Osteoblast (primary cell): ENCODE data around the gene ARHGAP10. TPM values are rescaled to one million over a fixed set of nuclear protein-coding genes. Genes with fewer than 3 reads are reported as not detected.
A peak's percentile ranks its signal among the peaks of the same experiment; 100 is the strongest.

ENCODE experiments used
- DNase-seq: peaks from one replicate; pipeline ENCODE4 v3.0.0; 2011; ENCODE audit warnings: low spot score, mixed read lengths; ENCODE audit not compliant: insufficient read length; ENCODE audit errors: missing footprints
- H2AFZ ChIP-seq: 2 replicates; pipeline ENCODE4 v1.6.0; 2011; ENCODE audit warnings: mild to moderate bottlenecking, low read length
- H3K27ac ChIP-seq: 2 replicates; pipeline ENCODE4 v1.5.1; 2011; ENCODE audit warnings: mild to moderate bottlenecking, low read depth, low read length, moderate library complexity
- H3K27me3 ChIP-seq: 2 replicates; pipeline ENCODE4 v1.6.0; 2012; ENCODE audit warnings: mild to moderate bottlenecking, control low read depth, inconsistent platforms, low read length, moderate library complexity; ENCODE audit not compliant: insufficient read depth
- H3K36me3 ChIP-seq: 2 replicates; pipeline ENCODE4 v1.5.1; 2011; ENCODE audit warnings: mild to moderate bottlenecking, low read length, control low read depth, moderate library complexity; ENCODE audit not compliant: insufficient read depth
- H3K4me1 ChIP-seq: 2 replicates; pipeline ENCODE4 v1.5.1; 2011; ENCODE audit warnings: mild to moderate bottlenecking, low read length, control low read depth, moderate library complexity; ENCODE audit not compliant: insufficient read depth
- H3K4me2 ChIP-seq: 2 replicates; pipeline ENCODE4 v1.6.0; 2011; ENCODE audit warnings: mild to moderate bottlenecking, low read length; ENCODE audit not compliant: insufficient read depth
- H3K4me3 ChIP-seq: fragments of 200-600 bp; sonication (generic); 3 replicates; pipeline ENCODE4 v1.5.1; 2012; ENCODE audit warnings: mild to moderate bottlenecking, low read length, inconsistent platforms; ENCODE audit not compliant: insufficient read depth
- H3K79me2 ChIP-seq: 2 replicates; pipeline ENCODE4 v1.6.0; 2012; ENCODE audit warnings: mild to moderate bottlenecking, low read length, control low read depth, inconsistent platforms; ENCODE audit not compliant: insufficient read depth
- H3K9me3 ChIP-seq: 2 replicates; pipeline ENCODE4 v1.5.1; 2011; ENCODE audit warnings: low read depth, low read length, control low read depth
- H4K20me1 ChIP-seq: 2 replicates; pipeline ENCODE4 v1.6.0; 2012; ENCODE audit warnings: mild to moderate bottlenecking, low read length, control low read depth; ENCODE audit not compliant: insufficient read depth
- total RNA-seq: library from RNA; depleted of rRNA; stranded (reverse); fragments of >200 nt; gene quantifications from 2 replicates; pipeline ENCODE4 v1.2.3, GENCODE V29; 2012
- TF ChIP-seq, protein P1 (sequence below): IDR thresholded peaks from 2 replicates; pipeline ENCODE4 v1.5.1; 2011; ENCODE audit warnings: mild to moderate bottlenecking, low read depth, low read length, moderate library complexity; ENCODE audit errors: extremely low read depth

Gene ARHGAP10
- total RNA-seq, 1 donor: 31.5 TPM

DNA sequence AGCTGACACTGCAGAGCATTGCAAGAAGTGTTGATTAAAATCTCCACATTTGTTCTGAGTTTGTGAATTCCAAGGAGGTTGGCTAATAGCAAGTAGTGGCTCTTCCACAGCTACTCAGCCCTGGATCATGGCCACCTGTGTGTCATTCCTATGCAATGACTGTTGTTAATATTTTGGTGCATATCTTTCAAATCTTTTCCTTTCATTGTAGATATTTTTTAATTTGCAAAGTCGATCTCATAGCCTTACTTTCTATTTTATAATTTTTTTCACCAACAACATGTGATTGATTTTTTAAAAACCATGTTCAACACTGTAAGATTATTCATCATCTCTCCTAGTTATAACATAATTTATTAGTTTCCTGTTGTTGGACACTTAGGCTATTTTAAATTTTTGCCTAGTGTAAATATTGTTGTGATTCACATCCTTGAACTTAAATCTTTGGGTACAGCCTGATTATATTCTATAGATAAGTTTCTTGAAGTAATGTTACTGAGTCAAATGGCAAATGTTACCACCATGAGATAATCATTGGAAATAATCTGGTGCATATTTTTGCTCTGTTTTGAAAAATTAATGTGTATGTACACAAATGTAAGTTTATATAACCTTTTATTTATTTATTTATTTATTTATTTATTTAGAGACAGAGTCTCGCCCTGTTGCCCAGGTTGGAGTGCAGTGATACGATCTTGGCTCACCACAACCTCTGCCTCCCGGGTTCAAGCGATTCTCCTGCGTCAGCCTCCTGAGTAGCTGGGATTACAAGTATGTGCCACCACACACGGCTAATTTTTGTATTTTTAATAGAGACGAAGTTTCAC is 17.1 kb upstream of the ARHGAP10 start:
- Histone ChIP-seq H3K4me2 (peak overlapping the region; percentile 65), H3K79me2 (no peaks in the 10 kb centered on the region), H2AFZ (no peak overlapping the region), H3K36me3 (no peaks in the 10 kb centered on the region), H3K4me1 (peaks cover 7% of the 10 kb centered on the region), H4K20me1 (no peaks in the 10 kb centered on the region), H3K9me3 (no peaks in the 10 kb centered on the region), H3K4me3 (peak overlapping the region; percentile 19), H3K27me3 (no peaks in the 10 kb centered on the region), H3K27ac (no peak overlapping the region)
- TF ChIP-seq, protein P1, sequence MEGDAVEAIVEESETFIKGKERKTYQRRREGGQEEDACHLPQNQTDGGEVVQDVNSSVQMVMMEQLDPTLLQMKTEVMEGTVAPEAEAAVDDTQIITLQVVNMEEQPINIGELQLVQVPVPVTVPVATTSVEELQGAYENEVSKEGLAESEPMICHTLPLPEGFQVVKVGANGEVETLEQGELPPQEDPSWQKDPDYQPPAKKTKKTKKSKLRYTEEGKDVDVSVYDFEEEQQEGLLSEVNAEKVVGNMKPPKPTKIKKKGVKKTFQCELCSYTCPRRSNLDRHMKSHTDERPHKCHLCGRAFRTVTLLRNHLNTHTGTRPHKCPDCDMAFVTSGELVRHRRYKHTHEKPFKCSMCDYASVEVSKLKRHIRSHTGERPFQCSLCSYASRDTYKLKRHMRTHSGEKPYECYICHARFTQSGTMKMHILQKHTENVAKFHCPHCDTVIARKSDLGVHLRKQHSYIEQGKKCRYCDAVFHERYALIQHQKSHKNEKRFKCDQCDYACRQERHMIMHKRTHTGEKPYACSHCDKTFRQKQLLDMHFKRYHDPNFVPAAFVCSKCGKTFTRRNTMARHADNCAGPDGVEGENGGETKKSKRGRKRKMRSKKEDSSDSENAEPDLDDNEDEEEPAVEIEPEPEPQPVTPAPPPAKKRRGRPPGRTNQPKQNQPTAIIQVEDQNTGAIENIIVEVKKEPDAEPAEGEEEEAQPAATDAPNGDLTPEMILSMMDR: no peak
- peak; percentile 77 for DNase-seq

DNA sequence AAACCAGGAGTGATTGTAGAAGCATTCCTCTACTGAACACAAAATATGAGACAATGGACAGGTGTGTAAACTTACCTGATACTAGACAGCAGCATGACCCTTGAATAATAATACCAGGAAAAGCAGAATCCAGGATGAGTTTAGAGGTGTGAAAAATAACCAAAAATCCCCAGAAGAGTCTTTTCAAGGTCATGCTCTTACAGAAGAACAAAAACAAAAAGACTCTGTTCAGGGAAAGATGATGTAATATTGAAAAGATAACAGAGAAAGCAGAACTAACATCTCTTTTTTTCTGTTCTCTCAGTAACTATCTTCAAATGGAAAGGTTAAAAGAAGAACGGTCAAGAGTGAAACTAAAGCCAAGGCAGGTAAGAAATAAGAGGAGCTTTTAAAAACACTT is 14.0 kb upstream of the ARHGAP10 start:
- no peak for DNase-seq
- Histone ChIP-seq H3K79me2 (no peaks in the 10 kb centered on the region), H4K20me1 (no peaks in the 10 kb centered on the region), H3K27me3 (no peaks in the 10 kb centered on the region), H3K36me3 (no peaks in the 10 kb centered on the region), H2AFZ (no peak overlapping the region), H3K4me2 (no peak overlapping the region), H3K27ac (no peak overlapping the region), H3K4me3 (no peak overlapping the region), H3K9me3 (no peaks in the 10 kb centered on the region), H3K4me1 (peaks cover 7% of the 10 kb centered on the region)
- TF ChIP-seq, protein P1: no peak

DNA sequence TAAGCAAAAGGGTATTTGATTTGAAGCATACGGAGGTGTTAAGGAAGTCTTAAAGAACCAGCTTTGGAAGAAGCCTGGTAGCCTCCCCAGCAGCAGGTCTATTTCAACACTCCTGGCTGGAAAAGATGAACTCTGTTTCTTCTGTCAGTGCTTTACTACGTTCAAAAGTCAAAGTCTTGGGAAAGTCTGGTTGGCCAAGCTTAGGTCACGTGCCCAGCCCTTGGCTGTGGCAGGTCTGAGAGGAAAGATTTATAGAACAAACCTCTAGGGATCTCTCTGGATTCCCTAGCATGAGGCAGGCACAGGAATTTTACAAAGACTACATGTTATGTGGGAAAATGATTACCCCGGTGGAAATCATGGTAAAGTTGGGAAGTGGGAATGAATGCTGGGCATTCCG is 8.6 kb upstream of the ARHGAP10 start:
- peak overlapping the region; percentile 65 for H2AFZ ChIP-seq

More for the DNA sequence above, 8.6 kb upstream of the ARHGAP10 start:
- TF ChIP-seq, protein P1: no peak
- H3K36me3 ChIP-seq: no peaks in the 10 kb centered on the region
- H3K79me2 ChIP-seq: no peaks in the 10 kb centered on the region
- H3K4me1 ChIP-seq: peaks cover 6% of the 10 kb centered on the region
- H3K9me3 ChIP-seq: no peaks in the 10 kb centered on the region
- H3K27me3 ChIP-seq: no peaks in the 10 kb centered on the region
- H3K4me3 ChIP-seq: no peak overlapping the region
- no peaks in the 10 kb centered on the region for H4K20me1 ChIP-seq
- DNase-seq: peak; percentile 65
- no peak overlapping the region for H3K4me2 ChIP-seq
- H3K27ac ChIP-seq: no peak overlapping the region
